Measurements from ENCODE around the gene FN3K.

The FN3K gene

DNA sequence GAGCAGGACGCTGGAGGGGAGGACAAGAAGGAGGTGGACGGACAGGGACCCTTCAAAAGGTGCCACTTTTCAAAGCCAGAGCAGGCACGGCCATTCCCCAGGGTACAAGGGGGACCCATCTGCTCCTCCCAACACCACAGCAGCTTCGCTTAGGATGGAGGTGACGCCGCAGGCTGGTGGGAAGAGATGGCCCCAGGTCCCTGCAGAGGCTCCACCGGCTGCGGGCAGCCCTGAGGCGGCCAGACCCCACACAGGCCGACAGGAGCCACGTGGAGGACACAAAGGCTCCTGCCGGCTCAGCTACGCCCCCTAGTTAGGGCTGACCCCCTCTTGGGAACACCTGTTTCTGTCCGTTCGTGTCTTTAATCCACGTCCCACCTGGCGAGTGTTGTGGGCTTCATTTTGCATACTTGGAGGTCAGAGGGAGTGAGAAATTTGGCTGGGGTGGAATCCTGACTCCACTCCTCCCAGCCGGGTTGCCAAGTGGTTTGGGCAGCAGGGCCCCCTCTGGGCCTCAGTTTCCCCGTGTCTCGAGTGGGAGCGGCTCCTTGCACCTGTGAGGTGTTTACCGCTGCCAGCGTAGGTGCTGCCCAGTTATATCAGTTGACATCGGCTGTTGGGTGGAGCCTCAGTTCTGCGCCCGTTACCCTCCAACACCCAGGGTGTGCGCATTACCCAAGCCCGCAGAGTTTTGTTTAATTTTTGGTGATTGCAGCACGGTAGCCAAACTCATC lies 24.7 kb upstream of the FN3K start:
- H3K9me3 ChIP-seq (ENCODE audit: control insufficient read depth, insufficient read depth, low read depth, low read length), result no peaks in the 10 kb centered on the region
- no peaks in the 10 kb centered on the region for H3K4me1 ChIP-seq (ENCODE audit: control insufficient read depth, insufficient read depth, low read length)
- CTCF ChIA-PET, result no interaction called here
- H3K27ac ChIP-seq (ENCODE audit: extremely low read depth, low read depth, low read length), result no peak overlapping the region
- no peak overlapping the region for H3K4me3 ChIP-seq (ENCODE audit: low read depth, low read length)
- POLR2A ChIA-PET, result no interaction called here
- TF ChIP-seq ZNF138 (tag by site-specific recombination; IDR thresholded peaks at IDR 0.05; ENCODE audit: borderline replicate concordance) (no peak), ZSCAN16 (tag by site-specific recombination; IDR thresholded peaks at IDR 0.05) (no peak), ZBTB7A (tag by site-specific recombination; IDR thresholded peaks at IDR 0.05; ENCODE audit: low read depth) (no peak), ZNF10 (tag by site-specific recombination; IDR thresholded peaks at IDR 0.05) (peak; percentile 82; the same call in 1 of the 2 replicates), ZNF558 (tag by site-specific recombination; IDR thresholded peaks at IDR 0.05) (peak; percentile 90), ZBTB44 (tag by site-specific recombination; IDR thresholded peaks at IDR 0.05) (no peak), SCRT2 (tag by site-specific recombination; IDR thresholded peaks at IDR 0.05) (no peak), ZNF169 (tag by site-specific recombination; IDR thresholded peaks at IDR 0.05) (no peak)
- TF ChIP-seq, protein P1, sequence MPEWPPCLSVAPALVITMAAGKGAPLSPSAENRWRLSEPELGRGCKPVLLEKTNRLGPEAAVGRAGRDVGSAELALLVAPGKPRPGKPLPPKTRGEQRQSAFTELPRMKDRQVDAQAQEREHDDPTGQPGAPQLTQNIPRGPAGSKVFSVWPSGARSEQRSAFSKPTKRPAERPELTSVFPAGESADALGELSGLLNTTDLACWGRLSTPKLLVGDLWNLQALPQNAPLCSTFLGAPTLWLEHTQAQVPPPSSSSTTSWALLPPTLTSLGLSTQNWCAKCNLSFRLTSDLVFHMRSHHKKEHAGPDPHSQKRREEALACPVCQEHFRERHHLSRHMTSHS (tag by site-specific recombination; IDR thresholded peaks at IDR 0.05), result no peak
- TF ChIP-seq, protein P2, sequence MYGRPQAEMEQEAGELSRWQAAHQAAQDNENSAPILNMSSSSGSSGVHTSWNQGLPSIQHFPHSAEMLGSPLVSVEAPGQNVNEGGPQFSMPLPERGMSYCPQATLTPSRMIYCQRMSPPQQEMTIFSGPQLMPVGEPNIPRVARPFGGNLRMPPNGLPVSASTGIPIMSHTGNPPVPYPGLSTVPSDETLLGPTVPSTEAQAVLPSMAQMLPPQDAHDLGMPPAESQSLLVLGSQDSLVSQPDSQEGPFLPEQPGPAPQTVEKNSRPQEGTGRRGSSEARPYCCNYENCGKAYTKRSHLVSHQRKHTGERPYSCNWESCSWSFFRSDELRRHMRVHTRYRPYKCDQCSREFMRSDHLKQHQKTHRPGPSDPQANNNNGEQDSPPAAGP (tag by site-specific recombination; IDR thresholded peaks at IDR 0.05), result no peak
- H3K36me3 ChIP-seq (ENCODE audit: control insufficient read depth in 2 of 2, insufficient read depth in 1 of 2, low read length in 2 of 2), result no peaks in the 10 kb centered on the region

DNA sequence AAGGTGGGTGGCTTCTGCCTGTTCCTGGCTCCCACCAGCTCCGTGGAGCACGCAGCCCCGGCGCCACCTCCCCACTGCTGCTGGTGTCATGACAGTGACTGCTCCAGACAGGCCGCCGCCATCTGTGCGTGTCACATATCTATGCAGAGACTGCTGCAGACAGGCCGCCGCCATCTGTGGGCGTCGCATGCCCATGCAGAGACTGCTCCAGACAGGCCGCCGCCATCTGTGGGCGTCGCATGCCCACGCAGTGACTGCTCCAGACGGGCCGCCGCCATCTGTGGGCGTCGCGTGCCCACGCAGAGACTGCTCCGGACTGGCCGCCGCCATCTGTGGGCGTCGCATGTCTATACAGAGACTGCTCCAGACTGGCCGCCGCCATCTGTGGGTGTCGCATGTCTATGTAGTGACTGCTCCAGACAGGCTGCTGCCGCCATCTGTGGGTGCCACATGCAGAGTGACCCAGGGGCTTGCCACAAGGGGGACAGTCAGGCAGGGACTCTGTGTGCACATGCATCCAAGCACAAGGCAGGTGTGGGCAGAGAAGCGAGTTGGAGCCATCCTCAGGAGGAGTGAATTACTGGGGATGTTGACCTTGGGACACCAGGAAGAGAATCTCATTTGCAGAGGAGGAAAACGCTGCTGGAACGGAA lies 22.2 kb upstream of the FN3K start:
- peak; percentile 75 for TF ChIP-seq EGR2 (tag by site-specific recombination; IDR thresholded peaks at IDR 0.05; ENCODE audit: low read depth)
- TF ChIP-seq, protein P3, sequence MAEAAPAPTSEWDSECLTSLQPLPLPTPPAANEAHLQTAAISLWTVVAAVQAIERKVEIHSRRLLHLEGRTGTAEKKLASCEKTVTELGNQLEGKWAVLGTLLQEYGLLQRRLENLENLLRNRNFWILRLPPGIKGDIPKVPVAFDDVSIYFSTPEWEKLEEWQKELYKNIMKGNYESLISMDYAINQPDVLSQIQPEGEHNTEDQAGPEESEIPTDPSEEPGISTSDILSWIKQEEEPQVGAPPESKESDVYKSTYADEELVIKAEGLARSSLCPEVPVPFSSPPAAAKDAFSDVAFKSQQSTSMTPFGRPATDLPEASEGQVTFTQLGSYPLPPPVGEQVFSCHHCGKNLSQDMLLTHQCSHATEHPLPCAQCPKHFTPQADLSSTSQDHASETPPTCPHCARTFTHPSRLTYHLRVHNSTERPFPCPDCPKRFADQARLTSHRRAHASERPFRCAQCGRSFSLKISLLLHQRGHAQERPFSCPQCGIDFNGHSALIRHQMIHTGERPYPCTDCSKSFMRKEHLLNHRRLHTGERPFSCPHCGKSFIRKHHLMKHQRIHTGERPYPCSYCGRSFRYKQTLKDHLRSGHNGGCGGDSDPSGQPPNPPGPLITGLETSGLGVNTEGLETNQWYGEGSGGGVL (tag by site-specific recombination; IDR thresholded peaks at IDR 0.05), result no peak
- no peak for TF ChIP-seq KLF1 (tag by site-specific recombination; IDR thresholded peaks at IDR 0.05)
- ChIA-PET CTCF (no interaction called here), POLR2A (no interaction called here)
- Histone ChIP-seq H3K4me3 (ENCODE audit: low read depth, low read length) (no peak overlapping the region), H3K4me1 (ENCODE audit: control insufficient read depth, insufficient read depth, low read length) (peaks cover 7% of the 10 kb centered on the region; the same call in 1 of the 2 replicates), H3K27ac (ENCODE audit: extremely low read depth, low read depth, low read length) (no peak overlapping the region), H3K36me3 (ENCODE audit: control insufficient read depth in 2 of 2, insufficient read depth in 1 of 2, low read length in 2 of 2) (peaks cover 3 to 4% of the 10 kb centered on the region in 2 experiments; a peak in 2 of 3 replicates), H3K9me3 (ENCODE audit: control insufficient read depth, insufficient read depth, low read depth, low read length) (no peaks in the 10 kb centered on the region)

Measured in HEK293 (cell line).